Liver (tissue), 9 donors: ENCODE data around the gene ZC3HAV1. TPM values are rescaled to one million over a fixed set of nuclear protein-coding genes. Genes with fewer than 3 reads are reported as not detected.
"Not testable (repeated sequence)": the region's sequence is repeated elsewhere in the genome, so short reads cannot be mapped to it uniquely, and the experiment has no call there.

ENCODE experiments used
- DNase-seq: peaks from one replicate; pipeline ENCODE4 v3.0.0-alpha.2; 2017; ENCODE audit warnings: low spot score
- H3K27ac ChIP-seq, 2 donors: one replicate each; pipeline ENCODE4 v1.7.0; 2013; ENCODE audit warnings: inconsistent platforms in 2 of 2, low read length in 2 of 2, control low read depth in 1 of 2, low read depth in 1 of 2, mild to moderate bottlenecking in 1 of 2
- H3K27me3 ChIP-seq, 4 donors: one replicate each; pipeline versions ENCODE4 v1.6.1 to v1.7.0; 2013; ENCODE audit warnings: low read length in 3 of 4, inconsistent platforms in 1 of 4, mild to moderate bottlenecking in 1 of 4, moderate library complexity in 1 of 4; ENCODE audit not compliant: control insufficient read depth in 4 of 4, insufficient read depth in 4 of 4
- H3K36me3 ChIP-seq, 4 donors: one replicate each; pipeline versions ENCODE4 v1.6.1 to v1.7.0; 2013; ENCODE audit warnings: low read length in 3 of 4, mild to moderate bottlenecking in 3 of 4, low read depth in 1 of 4, moderate library complexity in 1 of 4; ENCODE audit not compliant: control insufficient read depth in 4 of 4, insufficient read depth in 3 of 4
- H3K4me1 ChIP-seq, 4 donors: one replicate each; pipeline versions ENCODE4 v1.6.1 to v1.7.0; 2013; ENCODE audit warnings: low read length in 3 of 4, mild to moderate bottlenecking in 3 of 4, moderate library complexity in 1 of 4; ENCODE audit not compliant: control insufficient read depth in 4 of 4, insufficient read depth in 4 of 4
- H3K4me3 ChIP-seq, 3 donors: one replicate each; pipeline versions ENCODE4 v1.6.1 to v1.7.0; 2013; ENCODE audit warnings: low read length in 3 of 3, control low read depth in 1 of 3, low read depth in 1 of 3, mild to moderate bottlenecking in 1 of 3
- H3K9ac ChIP-seq, 2 donors: one replicate each; pipeline ENCODE4 v1.7.0; 2013; ENCODE audit warnings: low read length in 2 of 2, mild to moderate bottlenecking in 2 of 2, moderate library complexity in 2 of 2, control low read depth in 1 of 2, low read depth in 1 of 2
- H3K9me3 ChIP-seq, 4 donors: one replicate each; pipeline versions ENCODE4 v1.6.1 to v1.7.0; 2013; ENCODE audit warnings: low read length in 3 of 4; ENCODE audit not compliant: control insufficient read depth in 4 of 4
- ATF3 ChIP-seq: IDR thresholded peaks from 2 replicates; pipeline ENCODE4 v1.6.1; 2016; ENCODE audit warnings: antibody characterized with exemption
- CTCF ChIP-seq: fragments of 150-350 bp; IDR thresholded peaks from 2 replicates; pipeline ENCODE4 v1.5.1; 2017; ENCODE audit warnings: improper control_type of control experiment, low read depth, low read length; ENCODE audit not compliant: missing input control
- FOXA1 ChIP-seq: IDR thresholded peaks from 2 replicates; pipeline ENCODE4 v1.6.1; 2016; ENCODE audit warnings: antibody characterized with exemption
- FOXA2 ChIP-seq: IDR thresholded peaks from 2 replicates; pipeline ENCODE4 v1.6.1; 2016; ENCODE audit warnings: antibody characterized with exemption
- HNF4G ChIP-seq: IDR thresholded peaks from 2 replicates; pipeline ENCODE4 v1.6.1; 2016; ENCODE audit warnings: antibody characterized with exemption
- JUND ChIP-seq, 2 donors: IDR thresholded peaks; 2 replicates each; pipeline ENCODE4 v1.6.1; 2016; ENCODE audit warnings: antibody characterized with exemption in 2 of 2
- MAX ChIP-seq: IDR thresholded peaks from 2 replicates; pipeline ENCODE4 v1.6.1; 2016; ENCODE audit warnings: antibody characterized with exemption
- RAD21 ChIP-seq, 2 donors: IDR thresholded peaks; 2 replicates each; pipeline ENCODE4 v1.6.1; 2016; ENCODE audit warnings: antibody characterized with exemption in 2 of 2, mild to moderate bottlenecking in 2 of 2
- REST ChIP-seq: IDR thresholded peaks from 2 replicates; pipeline ENCODE4 v1.6.1; 2016; ENCODE audit warnings: antibody characterized with exemption, mild to moderate bottlenecking
- RXRA ChIP-seq, 2 donors: IDR thresholded peaks; 2 replicates each; pipeline ENCODE4 v1.6.1; 2017 to 2018; ENCODE audit warnings: antibody characterized with exemption in 2 of 2, mild to moderate bottlenecking in 1 of 2
- TAF1 ChIP-seq: conservative IDR thresholded peaks from 2 replicates; pipeline ENCODE4 v1.6.1; 2016; ENCODE audit warnings: antibody characterized with exemption, mild to moderate bottlenecking
- ZBTB33 ChIP-seq: IDR thresholded peaks from 2 replicates; pipeline ENCODE4 v1.6.1; 2016; ENCODE audit warnings: antibody characterized with exemption
- WGBS: extraction: QIAGEN DNeasy Blood & Tissue Kit; methylation state at CpG from one replicate; pipeline ENCODE4 v1.1.7; 2013; 5-methylcytosine and 5-hydroxymethylcytosine counted together
- polyA plus RNA-seq, 2 donors: library from polyadenylated mRNA; stranded (reverse) in 1 of 2; unstranded in 1 of 2; fragments of 200-250 nt in 1 of 2; fragments of >200 nt in 1 of 2; fragmentation: Nextera tagmentation in 1 of 2; extraction: Ambion mirVana in 1 of 2; gene quantifications; one replicate each; pipeline versions ENCODE4 v1.2.1 to v1.2.3, GENCODE V29; 2013 to 2015
- total RNA-seq, 2 donors: library from RNA; depleted of rRNA; stranded (reverse); fragments of >200 nt; gene quantifications; one replicate each; pipeline ENCODE4 v1.2.3, GENCODE V29; 2014
- donor health status: healthy.
- donor health status: healthy.
- donor health status: healthy.
- donor health status: healthy.
- donor health status: healthy.

ZC3HAV1 gene
- total and polyA plus RNA-seq, 4 donors, result 6.6 to 40.5 (median 16.5) TPM

- not testable (repeated sequence) for H3K9me3 ChIP-seq, DNase-seq, H3K9ac ChIP-seq, H3K27ac ChIP-seq, H3K27me3 ChIP-seq, H3K4me3 ChIP-seq, H3K4me1 ChIP-seq
- 98% methylated on average over 14 of the region's 14 CpGs for WGBS
- peaks cover 7 to 46% (median 37%) of the 10 kb centered on the region in 4 donors for H3K36me3 ChIP-seq
Measured at GRCh38 chr7:139054656-139055055, 54.9 kb downstream of the ZC3HAV1 start.

GRCh38 chr7:139054101-139054500 lies 55.4 kb downstream of the ZC3HAV1 start:
- Histone ChIP-seq H3K27me3 (no peaks in the 10 kb centered on the region), H3K9ac (no peak overlapping the region), H3K4me1 (no peaks in the 10 kb centered on the region), H3K9me3 (no peaks in the 10 kb centered on the region), H3K27ac (no peak overlapping the region), H3K36me3 (peaks cover 8 to 51% (median 40%) of the 10 kb centered on the region in 4 donors), H3K4me3 (no peak overlapping the region)
- no peak for TF ChIP-seq FOXA2
- TF ChIP-seq CTCF, result no peak
- TF ChIP-seq TAF1, result no peak
- no peak for TF ChIP-seq REST
- TF ChIP-seq HNF4G, result no peak
- no peak for TF ChIP-seq ZBTB33
- TF ChIP-seq ATF3, result no peak
- no peak for TF ChIP-seq MAX
- TF ChIP-seq JUND (IDR thresholded peaks at IDR 0.05), result no peak
- no peak for TF ChIP-seq RXRA (IDR thresholded peaks at IDR 0.05)
- WGBS, result 86% methylated on average over 2 of the region's 2 CpGs
- DNase-seq, result no peak

- Histone ChIP-seq H3K36me3 (peaks cover 11 to 53% (median 44%) of the 10 kb centered on the region in 4 donors), H3K27me3 (no peaks in the 10 kb centered on the region)
Measured at GRCh38 chr7:139051655-139052054, 57.9 kb downstream of the ZC3HAV1 start.

More at GRCh38 chr7:139051655-139052054, 57.9 kb downstream of the ZC3HAV1 start:
- Histone ChIP-seq H3K9me3 (no peaks in the 10 kb centered on the region), H3K9ac (no peak overlapping the region), H3K4me3 (no peak overlapping the region), H3K4me1 (no peaks in the 10 kb centered on the region), H3K27ac (no peak overlapping the region)
- TF ChIP-seq FOXA2 (no peak), REST (no peak), FOXA1 (no peak), RAD21 (IDR thresholded peaks at IDR 0.05) (no peak), MAX (no peak), TAF1 (no peak)
- no peak for DNase-seq
